ENCODE results near the gene TNFRSF14.
A peak's percentile ranks its signal among the peaks of the same experiment; 100 is the strongest.

Gene TNFRSF14

DNA sequence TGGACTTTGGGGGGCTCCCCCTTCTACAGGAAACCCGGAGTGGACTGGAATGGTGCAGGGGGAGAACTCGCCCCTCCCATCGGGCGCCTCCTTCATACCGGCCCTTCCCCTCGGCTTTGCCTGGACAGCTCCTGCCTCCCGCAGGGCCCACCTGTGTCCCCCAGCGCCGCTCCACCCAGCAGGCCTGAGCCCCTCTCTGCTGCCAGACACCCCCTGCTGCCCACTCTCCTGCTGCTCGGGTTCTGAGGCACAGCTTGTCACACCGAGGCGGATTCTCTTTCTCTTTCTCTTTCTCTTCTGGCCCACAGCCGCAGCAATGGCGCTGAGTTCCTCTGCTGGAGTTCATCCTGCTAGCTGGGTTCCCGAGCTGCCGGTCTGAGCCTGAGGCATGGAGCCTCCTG, at the start of gene TNFRSF14:
TSS of gene TNFRSF14 (plus strand) at position 95 of the 401 bp plus-strand sequence. CDS start at position 389, 294 bp downstream.
- DNase-seq (ENCODE audit: low read depth in 3 of 3), result peak; percentile 48 to 68 (median 64)

DNA sequence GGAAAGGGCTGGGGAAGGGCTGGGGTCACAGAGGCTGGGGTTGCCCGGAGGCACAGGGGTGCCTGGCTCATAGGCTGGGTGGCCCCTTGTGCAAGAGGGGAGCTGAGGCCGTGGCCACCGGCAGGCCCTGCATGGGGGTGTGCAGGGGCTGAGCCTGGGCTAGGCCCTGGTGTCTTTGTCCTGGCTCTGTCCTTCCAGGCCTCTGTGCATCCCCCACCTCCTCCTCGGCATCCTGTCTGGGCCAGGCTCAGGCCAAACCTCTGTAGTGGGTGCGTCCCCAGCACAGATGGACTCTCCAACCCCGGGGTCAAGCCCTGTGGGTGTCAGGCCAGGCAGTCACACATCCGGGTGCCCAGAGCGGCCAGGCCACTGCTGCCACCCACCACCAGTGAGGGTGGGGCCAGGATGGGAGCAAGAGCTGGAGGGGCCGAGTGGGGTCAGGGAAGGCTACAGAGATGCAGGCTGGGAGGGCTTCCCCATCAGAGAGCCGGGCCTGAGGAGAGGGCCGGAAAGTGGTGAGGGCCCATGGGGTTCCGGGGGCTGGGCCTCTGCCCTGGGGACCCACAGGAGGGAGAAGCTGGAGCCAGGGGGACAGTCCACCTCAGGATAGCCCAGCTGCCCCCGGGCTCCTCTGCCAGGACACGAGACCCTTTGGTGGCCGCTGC, 49.1 kb upstream of the TNFRSF14 start:
- no peak for DNase-seq (ENCODE audit: low read depth in 3 of 3)

DNA sequence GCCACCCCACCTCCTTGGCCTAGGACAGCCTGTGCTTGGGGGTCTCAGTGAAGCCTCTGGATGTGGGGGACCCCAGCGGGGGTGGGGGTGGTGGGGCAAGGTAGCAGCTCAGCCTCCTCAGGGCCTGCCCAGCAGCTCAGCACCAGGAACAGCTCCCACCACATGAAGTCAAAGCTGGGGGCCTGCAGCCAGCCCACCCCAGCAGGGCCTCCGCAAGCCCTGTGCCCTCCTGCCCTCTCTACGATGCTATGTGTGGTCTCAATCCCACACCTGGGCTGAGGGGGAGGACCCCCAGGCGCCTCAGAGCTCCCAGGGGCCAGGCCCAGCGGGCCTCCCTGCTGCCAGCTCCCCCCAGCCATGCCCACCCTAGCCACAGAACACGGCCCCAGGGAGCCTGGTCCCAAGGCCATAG, 48.4 kb upstream of the TNFRSF14 start:
- no peak for DNase-seq (ENCODE audit: low read depth in 3 of 3)

DNA sequence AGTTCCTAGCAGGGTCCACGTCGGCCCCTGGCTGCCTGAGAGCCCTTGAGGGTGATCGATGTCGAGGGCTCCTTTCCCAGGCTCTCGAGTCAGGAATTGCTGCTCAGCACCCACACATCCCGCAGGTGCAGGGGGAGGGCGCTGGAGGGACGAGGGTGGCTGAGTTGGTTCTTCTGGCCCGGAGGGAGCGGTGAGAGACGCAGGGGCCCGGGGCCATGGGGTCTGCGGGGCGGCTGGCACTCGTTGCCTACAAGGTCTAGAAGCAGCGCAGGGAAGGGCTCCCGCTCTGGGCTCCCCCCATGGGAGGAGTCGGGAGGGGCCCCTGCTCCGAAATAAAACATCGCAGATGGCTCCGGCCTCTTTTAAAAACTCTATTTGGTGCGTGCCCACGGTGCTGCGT, 48.0 kb upstream of the TNFRSF14 start:
- no peak for DNase-seq (ENCODE audit: low read depth in 3 of 3)

DNA sequence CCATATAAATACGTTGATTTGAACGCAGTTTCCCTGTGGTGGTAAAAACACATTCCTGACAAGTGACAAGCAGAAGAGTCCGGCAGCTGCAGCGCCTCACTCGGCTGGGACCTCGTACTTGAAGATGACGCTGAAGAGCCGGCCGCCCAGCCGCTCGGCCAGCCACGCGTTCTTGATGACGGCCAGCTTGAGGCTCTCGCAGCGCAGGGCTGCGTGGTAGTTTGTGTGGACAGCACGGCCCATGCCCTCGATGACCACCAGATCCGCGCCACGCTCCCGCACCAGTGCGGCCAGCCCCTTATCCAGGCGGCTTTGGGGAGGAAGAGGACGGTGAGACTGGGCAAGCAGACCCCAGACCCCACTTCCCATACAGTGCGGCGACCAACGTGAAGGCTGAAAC, 47.4 kb upstream of the TNFRSF14 start:
- no peak for DNase-seq (ENCODE audit: low read depth in 3 of 3)

DNA sequence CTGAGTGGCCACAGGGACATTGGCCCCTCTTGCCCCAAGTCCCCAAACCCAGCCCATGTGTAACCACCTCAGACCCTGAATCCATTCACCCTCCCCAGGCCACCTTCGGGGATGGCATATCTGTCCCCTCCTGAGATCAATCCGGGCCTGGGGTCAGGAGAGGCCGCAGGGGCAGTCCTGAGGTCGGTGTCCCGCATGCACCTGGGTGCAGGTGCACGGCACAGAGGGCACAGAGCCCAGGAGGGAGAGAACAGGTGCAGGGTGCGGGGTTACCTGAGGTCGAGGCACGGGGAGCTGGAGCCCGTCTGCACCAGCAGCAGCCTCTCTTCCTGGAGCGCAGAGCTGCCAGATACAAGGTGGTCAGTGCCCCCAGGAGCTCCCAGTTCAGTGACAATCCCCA, 46.6 kb upstream of the TNFRSF14 start:
- DNase-seq (ENCODE audit: low read depth in 3 of 3), result no peak

DNA sequence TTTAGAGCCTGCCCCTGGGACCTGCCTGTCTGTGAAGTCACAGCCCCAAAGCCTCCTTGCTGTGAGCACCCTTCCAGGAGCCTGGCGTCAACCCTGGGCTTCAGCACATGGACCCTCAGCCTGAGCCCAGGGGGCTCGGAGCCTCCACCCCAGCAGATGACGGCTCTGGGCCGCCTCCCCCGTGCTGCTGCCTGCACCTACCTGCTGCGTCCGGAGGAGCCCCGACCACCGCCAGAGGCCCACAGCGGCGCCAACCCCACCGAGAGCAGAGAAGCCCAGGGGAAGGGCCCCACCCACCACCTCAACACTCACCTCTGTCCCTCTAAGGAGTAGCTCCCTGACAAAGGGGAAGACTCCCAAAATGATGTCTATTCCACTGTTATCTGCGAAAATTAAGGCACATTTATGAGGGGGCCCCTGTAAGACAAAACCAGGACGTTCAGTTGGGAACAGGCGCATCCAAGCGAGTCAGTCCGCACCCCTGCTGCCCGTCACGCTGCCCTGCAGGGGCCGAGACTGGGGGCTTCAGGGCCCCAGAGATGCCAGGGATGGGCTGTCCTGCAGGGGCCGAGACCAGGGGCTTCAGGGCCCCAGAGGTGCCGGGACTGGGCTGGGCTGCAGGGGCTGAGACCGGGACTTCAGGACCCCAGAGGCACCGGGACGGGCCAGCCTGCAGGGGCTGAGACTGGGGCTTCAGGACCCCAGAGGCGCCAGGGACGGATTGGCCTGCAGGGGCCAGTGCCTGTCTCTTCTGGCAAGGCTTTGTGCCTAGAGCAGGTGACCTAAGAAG, 45.6 kb upstream of the TNFRSF14 start:
- no peak for DNase-seq (ENCODE audit: low read depth in 3 of 3)

DNA sequence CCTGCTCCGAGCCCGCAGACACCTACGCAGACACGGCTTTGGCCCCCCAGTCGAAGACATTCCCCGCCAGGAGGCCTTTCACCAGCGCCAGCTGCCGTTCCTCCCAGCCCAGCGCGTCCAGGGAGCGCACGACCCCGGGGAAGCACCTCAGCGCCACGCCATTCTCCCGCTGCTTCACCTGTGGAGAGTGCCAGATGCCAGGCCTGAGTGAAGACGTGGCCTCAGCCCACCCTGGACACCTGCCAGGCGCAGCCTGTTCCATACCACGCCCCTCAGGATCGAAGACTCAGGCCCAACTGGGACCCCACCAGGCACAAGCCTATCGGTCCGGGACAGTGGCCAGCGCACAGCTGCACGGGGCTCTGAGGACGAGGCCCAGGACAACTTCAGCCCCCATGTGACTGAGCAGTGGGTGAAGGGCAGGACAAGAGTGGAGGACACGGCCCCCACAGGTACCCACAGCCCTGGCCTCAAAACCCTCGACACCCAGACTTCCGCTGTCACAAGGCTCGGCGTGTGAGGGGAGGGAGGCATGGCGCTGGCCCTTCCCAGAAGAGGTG, 43.2 kb upstream of the TNFRSF14 start:
- no peak for DNase-seq (ENCODE audit: low read depth in 3 of 3)

DNA sequence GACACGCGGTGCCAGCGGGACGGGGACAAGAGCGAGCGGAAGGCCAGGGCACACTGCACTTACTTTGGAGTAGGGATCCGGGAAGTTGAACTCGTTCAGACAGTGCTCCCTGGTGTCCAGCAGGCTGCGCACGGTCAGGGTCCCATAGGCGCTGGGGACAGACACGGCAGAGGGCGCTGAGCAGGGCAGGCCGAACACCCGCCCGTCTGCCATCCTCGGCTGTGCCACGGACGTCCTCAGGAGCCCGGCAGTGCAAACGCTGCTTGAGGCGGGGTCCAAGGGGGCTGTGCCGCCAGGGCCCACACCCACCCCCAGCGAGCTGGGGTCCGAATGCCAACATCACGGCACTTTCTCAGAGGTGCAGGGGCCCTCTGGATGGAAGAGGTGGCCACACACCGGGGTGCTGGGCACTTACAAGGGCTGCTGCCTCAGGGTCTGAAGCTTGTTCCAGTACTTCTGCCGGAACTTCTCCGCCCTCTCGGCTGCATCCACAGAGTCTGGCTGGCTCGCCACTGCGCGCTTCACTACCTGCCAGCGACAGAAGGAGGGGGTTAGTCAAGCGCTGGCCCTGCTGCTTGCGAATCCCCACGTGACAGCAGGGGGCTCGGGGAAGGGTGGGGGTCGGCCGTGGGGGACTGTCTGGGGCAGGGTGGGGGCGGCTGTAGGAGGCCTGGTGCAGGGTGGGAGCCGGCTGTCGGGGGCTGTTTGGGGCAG, 42.1 kb upstream of the TNFRSF14 start:
- no peak for DNase-seq (ENCODE audit: low read depth in 3 of 3)

DNA sequence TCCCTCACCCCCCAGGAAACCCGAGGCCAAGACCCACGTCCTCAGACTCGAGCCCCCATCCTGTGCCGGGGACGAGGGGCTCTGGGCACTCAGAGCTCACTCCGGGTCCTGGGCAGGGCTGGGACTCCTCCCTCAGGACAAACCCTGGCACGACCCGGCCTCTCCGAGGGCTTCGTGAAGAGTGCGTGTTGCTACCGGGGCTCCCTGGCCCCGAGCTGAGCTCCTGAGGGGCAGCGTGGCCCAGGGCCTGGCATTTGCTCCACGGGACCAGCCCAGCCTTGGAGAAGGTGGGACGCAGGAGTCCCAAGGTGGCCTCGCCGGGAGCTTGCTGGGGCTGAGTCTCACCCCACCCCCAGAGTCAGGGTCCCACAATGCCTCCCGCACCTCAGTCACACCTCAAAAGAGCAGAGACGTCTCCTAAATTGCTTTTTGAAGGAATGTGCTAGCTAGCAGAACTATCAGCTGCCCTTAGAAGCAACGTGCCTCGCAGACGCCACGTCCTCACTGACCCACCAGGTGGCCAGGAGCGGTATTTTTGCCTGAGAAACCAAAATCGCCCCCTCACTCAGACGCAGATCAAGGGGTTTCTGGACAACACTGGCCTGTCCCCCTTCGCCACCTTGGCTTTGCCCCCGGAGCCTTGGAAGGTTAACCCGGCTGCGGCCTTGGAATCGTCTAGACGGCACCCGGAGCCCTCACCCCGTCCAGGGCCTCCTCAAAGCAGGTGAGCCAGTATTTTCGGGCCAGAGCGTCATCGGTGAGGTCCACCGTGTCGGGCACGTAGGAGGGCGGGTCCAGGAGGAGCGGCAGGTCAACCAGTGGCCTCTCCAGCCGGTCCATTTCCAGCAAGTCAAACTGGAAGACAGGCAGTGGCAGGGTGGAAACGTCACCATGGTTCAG, 41.1 kb upstream of the TNFRSF14 start:
- DNase-seq (ENCODE audit: low read depth in 3 of 3), result no peak

DNA sequence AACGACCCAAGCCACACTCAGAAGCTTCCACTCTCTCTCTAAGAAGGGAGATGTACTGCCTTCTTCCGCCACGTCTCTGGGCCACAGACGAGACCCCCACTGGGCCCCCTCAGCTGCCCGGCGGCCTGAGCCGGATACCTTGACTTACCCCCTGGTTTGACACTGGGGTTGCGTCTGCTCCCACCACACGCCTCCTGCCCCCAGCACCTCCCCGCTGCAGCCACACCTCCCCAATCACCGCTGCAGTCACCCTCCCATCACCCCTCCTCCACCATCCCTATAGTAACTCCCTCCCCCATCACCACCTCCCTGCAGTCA, 40.4 kb upstream of the TNFRSF14 start:
- DNase-seq (ENCODE audit: low read depth in 3 of 3), result no peak

DNA sequence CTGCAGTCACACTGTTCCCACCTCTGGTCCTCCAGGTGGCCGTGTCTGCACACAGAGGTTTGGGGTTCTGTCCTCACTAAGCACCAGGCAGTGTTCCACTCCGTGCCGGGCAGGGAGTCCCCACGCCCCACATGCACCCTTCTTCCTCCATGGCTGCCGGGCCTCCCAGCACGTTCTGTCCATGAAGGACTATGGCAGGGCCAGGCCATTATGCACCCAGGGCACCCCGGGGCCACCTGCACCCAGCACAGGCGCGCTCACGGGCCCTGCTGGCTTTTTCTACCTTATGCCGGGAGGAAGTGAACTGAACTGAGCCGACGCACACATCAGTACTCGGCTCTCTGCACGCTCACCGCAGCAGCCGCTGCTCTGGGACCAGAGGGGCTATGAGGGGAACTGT, 40.0 kb upstream of the TNFRSF14 start:
- no peak for DNase-seq (ENCODE audit: low read depth in 3 of 3)

DNA sequence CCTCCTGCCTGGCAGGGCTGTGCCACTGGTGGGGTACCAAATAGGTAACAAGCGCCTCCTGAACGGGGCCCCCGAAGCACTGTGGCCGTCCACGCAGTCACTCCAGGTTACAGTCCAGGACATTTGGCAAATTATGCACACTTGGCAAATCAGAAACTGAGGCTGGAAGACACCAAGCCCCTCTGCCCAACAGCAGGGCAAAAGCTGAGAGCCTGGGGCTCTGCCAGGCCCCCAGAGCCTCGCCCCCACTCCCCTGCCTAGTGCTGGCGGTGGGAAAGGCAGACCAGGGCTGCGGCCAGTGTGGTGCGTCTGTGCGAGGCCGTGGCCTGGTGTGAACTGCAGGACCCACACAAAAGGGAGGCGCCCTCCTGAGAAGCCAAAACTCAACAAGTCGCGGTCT, 39.2 kb upstream of the TNFRSF14 start:
- DNase-seq (ENCODE audit: low read depth in 3 of 3), result no peak

DNA sequence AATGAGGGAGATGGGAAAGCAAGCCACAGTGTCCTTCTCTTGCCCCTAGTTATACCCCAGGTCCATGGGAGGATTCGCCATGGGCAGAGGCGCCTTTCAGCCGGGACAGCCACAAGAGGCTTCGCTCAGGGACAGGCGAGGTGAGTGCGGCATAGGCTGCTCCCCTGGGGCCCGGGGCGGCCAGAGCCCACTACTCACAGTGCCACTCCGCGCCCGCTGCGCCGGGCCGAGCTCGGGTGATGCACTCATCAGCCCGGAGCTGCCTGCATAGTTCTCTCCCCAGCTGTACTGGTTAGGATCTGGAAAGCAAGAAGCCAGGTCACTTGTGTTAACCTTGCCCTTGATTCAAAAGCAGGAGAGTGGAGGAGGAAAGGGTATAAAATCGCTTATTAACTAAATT, 38.2 kb upstream of the TNFRSF14 start:
- no peak for DNase-seq (ENCODE audit: low read depth in 3 of 3)

DNA sequence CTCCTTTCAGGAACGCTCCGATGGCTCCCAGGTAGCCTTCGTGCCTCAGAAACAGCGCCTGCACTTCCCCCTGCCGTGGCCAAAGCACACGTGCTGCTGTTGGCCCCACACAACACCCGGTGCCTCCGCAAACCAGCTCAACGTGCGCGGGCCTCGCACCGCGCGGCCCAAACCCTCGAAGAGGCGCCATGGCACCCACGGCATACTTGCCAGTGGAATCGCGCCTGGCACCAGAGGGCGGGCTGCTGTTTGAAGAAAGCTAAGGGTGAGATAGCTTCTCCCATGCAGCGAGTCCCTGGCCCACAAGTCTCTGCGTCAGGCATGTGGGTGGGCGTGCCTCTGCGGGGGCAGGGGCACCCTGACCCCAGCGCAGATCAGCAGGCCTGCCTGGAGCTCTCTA, 37.6 kb upstream of the TNFRSF14 start:
- DNase-seq (ENCODE audit: low read depth in 3 of 3), result no peak

DNA sequence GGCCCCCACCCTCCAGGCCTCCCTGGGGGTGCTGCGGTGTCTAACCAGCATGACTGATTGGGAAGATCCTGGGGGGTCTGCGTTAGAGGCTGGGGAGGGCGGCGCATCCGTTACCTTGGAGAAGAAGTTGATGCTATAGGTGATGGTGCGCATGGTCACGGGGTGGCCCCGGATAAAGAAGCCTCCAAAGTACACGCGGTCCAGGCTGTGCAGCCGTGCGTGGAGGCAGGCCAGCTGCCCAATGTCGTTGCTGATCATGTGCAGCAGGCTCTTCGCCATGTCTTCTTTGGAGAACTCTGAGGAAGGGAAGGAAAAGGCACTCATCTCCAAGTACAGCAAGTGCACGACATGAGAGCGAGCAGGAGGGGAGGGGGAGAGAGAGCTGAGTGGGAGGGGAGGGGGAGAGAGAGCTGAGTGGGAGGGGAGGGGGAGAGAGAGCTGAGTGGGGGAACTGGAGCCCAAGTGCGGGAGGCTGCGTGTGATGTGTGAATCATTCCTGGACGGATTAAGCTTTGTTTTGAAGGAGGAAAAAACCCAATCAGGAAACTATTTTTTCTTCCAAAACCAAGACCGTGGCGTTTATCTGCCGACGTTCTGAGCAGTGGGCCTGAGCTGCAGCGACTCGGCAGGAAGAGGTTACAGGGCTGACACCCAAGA, 37.0 kb upstream of the TNFRSF14 start:
- DNase-seq (ENCODE audit: low read depth in 3 of 3), result no peak

DNA sequence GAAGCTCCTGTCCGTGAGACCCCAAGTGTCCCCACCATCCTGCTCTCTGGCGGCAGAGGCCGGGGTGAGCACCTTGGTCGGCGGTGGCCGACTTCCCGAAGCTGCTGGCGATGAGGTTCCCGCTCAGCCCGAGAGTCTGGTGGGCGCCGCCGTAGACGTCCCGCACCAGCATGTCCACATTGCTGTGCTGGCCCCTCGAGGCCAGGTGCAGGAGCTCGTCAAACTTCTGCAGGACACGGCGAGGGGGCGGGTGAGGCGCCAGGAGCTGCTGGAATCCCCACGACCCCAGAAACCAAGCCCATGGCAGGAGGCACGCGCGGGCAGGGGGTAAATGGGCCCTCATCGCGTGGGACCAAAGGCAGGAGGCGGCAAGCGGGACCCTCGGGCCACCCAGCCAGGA, 36.4 kb upstream of the TNFRSF14 start:
- DNase-seq (ENCODE audit: low read depth in 3 of 3), result no peak

DNA sequence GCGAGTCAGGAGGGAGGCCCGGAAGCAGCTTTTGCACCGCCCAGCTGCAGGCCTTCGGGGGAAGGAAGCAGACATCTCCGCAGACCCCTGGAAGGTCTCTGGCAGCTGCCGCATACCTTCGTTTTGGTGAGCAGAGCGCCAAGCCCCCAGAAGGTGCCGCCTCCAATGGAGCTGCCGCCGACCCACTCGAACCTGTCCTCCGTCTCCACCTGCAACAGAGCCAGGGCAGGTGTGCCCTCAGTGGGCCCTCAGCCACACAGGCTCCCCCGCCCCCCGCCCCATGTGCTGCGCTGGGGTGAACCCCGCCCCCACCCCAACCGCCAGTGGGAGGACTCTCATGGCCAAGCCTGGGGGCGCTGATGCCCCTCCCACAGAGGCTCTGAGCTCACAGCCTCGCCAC, 36.0 kb upstream of the TNFRSF14 start:
- no peak for DNase-seq (ENCODE audit: low read depth in 3 of 3)

DNA sequence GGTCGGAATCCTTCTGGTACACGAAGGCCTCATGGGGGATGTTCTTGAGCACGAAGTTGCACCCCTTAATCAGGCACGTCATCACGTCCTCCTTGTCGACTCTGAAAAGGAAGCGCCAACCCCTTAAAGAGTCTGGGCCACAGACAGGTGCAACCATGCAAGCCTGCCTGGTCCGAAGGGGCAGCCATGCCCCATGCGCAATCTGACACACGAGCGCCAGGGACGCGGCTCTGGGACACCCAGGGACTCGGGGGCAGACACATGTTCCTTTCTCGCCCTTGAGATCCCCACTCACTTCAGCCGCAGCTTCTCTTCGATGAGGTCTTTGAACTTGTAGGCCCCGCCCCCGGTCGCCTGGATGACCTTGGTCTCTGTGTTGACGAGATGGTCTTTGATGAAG, 35.4 kb upstream of the TNFRSF14 start:
- DNase-seq (ENCODE audit: low read depth in 3 of 3), result no peak

DNA sequence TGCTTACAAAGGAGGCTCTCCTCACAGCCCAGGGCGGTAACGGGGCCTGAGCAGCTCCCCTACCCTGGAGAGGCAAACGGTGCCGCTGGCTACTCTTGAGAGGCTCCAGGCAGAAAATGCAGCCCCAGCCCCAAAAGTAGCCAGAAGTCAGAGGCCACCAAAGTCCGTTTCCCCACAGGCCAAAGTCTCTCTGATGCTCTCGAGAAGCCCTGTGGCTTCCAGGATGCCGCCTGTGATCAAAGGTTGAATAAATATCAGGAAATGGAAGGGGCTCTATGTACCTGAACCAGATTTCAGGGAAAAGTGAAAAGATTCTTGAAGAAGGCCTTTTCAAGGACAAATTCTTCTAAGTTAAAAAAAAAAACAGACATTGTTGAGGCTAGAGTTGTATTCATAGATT, 33.9 kb upstream of the TNFRSF14 start:
- no peak for DNase-seq (ENCODE audit: low read depth in 3 of 3)

Data from stimulated activated CD4-positive, alpha-beta T cell treated with anti-CD3 and anti-CD28 coated beads, TNF-alpha, amount 100 ng/mL, for 24 hours (primary cell).